Medulla oblongata (tissue), 1 donor: ENCODE data around the gene DST.

ENCODE experiments used
- DNase-seq: peaks from one replicate; pipeline ENCODE4 v3.0.0-alpha.2; 2015; ENCODE audit errors: extremely low spot score

DST gene

DNA sequence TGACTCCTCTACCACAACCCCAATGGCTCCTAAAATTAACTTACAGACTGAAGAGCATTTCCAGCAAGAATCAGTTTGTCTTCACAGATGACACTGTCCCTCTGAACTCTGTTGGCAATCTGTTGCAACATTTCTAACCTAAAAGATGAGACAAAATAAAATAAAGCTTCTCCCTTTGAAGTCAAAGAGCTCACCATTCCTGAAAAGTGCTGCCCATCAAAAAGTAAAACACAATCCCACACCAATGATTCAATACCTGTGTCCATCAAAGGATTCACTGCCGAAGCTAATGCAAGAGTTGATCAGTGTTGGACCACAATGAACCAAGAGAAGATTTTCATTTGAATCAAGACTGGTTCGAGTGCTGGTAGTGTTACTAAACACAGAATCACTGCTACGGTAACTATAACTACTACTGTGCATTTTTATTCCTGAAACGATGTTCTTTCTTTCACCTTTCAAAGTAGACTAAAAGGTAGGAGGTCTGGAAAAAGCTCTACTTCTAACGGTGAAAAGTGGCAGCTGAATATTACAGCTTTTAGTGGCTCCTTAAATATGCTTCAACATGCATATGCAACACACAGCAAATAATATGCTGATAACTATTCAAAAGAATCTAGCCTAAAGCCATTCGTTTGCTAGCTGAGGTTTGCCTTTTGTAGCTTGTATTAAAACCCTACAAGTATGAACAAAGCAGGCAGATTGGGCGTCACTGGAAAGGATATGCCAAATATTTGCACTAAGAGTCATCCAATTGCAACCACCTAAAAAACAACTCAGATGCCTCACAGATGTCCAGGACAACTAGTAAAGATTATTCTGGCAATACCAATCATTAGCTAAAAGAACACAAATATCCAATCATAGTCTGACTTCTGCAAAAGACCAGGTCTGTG is at the start of gene DST:
DST (minus strand) TSS at position 524 of the 896 bp plus-strand sequence.
- no peak for DNase-seq

DNA sequence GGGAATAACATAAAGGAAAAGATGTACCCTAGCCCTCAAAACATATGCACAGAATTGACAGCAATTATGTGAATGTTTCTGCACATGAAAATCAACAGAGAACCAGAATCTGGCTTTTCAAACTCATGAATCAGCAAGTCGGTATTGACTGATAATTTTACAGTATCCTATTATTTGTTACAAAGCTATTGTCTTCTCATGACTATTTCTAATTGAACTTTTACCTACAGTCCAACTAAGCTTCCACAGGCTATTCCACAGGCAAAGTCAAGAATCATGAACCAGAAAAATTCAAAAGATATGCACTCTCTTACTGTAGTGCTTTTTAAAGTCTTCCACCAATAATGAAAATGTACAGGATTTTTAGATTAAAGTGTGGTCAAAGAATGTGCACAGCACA is 49.1 kb upstream of the DST start:
- DNase-seq, result no peak

DNA sequence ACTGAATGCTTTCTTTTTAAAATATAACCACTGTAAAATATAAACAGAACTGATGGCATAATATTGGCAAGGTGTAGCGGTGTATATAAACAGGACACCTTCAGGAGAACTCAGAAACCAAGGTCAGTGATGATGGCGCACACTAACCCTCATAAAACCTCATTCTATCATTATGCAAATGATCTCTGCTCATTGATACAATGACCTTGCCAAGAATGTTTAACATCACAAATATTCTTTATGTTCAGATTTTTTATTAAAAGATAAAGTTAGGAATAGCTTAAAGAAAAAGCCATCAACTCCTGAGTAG is 48.6 kb upstream of the DST start:
- DNase-seq, result no peak

DNA sequence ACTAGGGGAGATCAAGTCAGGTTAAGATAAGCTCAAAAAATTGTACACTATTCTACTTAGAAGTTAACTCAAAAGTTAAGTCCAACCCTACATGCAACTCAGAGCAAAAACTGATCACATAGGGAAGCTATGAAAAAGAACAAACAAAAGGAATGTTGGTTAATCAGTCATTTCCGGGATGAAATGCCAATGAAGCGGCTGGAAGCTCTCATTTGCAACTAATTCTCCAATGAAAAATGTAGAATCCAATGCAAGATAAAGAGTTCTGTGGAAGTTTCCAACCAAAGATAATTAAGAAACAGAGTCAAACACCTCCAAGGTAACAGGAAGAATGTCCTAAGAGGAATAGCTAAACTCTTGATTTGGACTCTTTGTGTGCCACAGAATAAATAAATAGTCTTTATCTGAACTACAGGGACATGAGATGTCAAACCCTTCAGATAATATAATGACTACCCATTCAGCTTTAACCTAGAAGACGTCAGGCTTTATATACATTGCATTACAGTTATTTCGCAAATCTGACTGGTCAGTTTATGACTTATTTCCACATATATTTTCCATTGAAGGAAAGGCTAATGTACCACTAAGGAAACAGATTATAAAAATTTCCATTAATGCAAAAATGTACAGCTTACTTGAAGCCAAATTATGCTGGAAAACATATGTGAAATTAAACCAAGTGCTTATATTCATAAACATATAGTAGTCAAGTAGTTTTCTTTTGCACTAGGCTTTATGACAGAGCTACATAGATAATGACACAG is 48.0 kb upstream of the DST start:
- DNase-seq, result no peak

DNA sequence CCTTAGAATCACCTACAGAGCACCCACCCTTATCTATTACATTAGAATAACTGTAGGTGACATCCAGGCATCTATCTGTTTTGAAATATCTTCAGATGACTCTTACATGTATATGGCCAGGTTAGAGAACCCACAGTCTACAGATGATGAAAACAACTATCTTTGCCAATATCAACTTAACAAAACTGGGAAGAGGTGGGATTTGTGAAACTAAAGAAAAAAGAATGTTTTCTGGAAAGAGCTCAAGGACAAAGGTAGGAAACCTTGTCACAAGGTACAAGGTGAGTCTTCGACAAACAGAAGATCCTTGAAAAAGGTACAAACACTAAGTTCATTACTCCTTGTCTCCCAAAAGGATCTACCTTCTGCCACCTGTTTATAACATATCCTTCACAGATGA is 47.0 kb upstream of the DST start:
- no peak for DNase-seq

DNA sequence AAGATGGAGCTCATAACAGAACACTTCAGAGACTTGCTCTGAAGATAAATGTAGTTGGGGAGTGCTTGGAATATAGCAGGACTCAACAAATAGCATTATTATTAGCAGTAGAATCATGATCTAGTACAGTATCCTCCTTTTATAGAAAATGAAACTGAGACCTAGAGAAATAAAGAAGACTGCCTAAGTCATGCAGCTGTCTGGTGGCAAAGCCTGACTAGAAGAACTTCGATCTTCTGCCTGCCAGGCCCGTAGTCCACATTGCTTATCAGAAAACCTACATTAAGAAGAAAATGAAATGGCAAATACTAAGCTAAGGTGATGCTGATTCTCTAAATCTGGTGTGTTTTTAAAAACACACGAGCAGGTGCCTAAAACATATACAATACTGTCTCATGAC is 46.4 kb upstream of the DST start:
- no peak for DNase-seq

DNA sequence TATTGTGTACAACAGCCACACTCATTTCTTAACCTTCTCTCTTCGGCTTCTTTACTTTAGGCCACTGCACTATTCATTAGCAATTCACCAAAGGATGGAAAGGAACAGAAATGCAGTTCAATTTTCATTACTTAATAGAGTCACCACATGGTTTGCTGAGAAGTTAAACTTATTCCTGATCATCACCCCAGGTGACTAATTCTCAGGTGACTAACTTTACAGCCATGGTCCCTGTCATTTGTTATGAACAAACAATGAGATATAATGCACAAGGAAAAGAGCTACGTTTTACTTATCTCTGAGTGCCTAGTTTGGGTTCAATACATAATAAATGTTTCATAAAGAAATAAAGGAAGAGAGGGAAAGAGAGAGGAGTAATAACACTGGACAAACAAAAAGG is 45.8 kb upstream of the DST start:
- no peak for DNase-seq

DNA sequence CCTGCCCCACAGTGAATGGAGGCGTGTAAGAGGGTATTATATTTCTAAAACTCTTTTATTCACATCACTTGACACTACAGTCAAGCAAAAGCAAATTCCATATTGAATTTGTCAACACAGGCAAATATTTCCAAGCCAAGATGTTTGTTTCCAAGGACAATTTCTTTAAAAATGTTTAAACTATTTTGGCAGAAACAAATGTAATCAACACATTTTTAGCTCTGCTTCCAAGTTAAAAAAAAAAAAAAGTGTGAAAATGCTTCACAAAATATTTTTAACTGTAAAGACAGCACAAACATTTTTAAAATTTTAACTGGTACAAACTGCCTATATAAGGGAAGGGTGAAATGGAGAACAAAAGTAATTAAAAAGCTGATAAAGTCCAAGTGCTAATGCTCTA is 44.9 kb upstream of the DST start:
- no peak for DNase-seq

DNA sequence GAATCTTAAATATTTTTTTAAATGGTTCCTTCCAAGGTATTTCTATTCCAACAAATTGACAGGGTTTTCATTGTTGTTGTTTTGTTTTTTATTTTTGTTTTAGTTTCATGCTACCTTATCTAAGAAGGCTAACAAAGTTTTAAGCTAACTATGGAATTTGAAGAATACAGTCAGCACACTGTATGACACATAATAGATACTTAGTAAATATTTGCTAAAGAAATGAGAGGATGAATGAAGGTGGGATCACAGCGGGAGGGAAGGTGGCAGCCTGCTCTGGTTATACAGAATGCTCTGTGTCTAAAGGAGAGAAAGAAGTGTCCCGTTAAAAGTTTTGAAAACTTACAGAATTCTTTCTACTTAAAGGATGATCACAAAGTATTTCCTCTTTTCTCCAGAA is 43.7 kb upstream of the DST start:
- DNase-seq, result no peak

DNA sequence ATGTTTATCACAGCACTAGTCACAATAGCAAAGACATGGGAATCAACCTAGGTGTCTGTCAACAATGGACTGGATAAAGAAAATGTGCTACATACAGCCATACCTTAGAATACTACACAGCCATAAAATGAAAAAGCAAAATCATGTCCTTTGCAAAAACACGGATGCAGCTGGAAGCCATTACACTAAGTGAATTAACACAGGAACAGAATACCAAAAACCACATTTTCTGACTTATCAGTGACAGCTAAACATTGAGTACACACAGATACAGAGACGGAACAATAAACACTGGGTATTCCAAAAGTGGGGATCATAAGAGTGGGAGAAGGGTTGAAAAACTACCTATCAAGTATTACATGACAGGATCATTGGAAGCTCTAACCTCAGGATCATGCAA is 43.3 kb upstream of the DST start:
- DNase-seq, result no peak

DNA sequence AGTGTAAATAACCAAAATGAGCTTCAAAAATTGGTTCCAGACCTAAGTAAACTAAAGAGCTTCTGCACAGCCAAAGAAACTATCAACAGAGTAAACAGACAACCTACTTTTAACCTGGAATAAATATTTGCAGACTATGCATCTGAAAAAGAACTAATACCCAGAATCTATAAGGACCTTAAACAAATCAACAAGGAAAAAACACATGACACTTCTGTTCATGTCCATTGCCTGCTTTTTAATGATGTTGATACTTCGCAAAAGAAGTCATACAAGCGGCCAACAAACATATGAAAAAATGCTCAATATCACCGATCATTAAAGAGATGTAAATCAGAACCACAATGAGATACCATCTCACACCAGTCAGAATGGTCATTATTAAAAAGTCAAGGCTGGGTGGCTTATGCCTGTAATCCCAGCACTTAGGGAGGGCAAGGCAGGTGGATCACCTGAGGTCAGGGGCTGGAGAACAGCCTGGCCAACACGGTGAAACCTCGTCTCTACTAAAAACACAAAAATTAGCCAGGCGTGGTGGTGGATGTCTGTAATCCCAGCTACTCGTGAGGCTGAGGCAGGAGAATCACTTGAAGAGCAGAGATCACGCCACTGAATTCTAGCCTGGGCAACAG is 42.5 kb upstream of the DST start:
- DNase-seq, result no peak

DNA sequence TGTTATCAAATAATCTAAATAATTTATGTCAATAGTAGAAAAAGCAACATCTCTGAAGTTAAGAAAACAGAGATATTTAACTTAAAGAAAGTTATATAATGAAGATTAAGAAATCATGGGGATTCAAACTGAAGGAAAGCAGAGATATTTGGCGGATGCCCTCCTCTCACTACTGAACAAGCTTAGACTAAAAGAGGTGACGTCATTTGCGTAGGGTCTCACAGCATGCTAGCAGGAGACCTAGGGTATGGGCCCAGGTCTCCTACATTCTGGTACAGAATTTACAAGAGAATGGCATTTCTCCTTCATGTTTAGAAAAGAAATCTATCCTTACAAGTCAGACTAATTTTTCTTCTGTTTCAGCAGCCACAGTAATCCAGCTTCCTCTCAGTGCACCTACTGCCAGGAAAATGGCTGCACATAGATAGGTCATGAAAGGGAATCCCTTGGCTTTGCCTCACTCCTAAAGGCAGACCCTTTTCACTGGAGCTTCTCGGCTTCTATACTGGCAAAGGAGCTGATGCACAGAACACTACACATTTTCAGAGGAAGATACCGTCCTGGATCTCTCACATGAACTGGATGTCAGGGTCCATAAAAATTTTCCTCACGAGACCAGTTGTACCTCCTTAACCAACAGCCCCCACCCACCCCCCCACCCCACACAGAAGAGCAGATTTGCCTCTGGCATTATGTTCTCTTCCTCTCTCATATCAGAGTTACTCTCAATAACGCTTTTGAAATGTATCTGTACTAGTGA is 41.8 kb upstream of the DST start:
- no peak for DNase-seq

DNA sequence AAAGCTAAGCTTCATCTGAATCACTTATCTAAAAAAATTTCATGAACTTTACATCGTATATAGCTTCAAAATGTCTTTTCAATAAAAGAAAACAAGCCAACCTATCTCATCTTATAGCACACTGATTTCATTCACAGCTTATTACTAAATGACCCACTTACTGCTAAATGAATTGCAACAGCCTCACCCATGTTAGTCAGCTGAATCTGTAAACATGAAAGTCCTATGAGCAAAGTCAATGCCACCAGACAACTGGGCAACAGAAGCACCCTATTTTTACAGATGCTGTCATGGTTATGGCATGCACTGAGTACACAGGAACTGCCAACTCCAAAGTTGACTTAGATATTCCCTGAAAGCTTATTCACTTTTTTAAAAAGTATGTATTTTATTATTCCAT is 41.2 kb upstream of the DST start:
- no peak for DNase-seq

DNA sequence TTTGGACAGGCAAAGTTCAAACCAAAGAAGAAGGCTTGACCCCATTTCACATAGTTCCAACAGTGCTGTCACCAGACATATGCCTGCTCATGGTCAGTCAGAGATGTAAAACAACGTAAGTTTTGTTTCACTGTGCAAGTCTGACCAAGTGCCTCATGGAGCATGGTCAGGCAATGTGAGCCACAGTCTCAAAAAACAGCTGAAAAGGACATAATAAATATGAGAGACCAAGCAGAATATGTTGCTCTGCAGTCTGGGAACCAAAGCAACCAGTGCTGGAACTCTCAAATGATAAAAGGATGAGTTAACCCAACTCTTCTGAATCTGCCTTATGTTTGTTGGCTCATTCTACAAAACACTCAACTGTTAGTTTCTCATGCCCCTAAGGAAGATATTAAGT is 39.9 kb upstream of the DST start:
- no peak for DNase-seq

DNA sequence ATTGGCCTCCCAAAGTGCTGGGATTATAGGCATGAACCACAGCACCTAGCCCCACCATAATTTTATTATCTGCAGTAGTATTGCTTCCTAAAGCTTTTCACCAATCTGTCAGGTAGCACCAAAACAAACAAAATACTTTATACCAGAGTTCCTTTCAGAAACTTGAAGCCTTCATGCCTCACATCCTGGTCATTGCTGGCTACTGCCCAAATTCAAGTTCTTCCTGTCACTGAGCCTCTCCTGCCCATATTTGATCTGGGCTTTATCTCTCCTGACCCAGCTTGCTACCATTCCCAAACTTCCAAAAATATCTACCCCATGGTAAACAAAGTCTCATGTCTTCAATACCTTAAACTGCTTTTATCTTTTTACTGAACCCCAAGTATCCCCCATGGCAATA is 34.9 kb upstream of the DST start:
- DNase-seq, result no peak

DNA sequence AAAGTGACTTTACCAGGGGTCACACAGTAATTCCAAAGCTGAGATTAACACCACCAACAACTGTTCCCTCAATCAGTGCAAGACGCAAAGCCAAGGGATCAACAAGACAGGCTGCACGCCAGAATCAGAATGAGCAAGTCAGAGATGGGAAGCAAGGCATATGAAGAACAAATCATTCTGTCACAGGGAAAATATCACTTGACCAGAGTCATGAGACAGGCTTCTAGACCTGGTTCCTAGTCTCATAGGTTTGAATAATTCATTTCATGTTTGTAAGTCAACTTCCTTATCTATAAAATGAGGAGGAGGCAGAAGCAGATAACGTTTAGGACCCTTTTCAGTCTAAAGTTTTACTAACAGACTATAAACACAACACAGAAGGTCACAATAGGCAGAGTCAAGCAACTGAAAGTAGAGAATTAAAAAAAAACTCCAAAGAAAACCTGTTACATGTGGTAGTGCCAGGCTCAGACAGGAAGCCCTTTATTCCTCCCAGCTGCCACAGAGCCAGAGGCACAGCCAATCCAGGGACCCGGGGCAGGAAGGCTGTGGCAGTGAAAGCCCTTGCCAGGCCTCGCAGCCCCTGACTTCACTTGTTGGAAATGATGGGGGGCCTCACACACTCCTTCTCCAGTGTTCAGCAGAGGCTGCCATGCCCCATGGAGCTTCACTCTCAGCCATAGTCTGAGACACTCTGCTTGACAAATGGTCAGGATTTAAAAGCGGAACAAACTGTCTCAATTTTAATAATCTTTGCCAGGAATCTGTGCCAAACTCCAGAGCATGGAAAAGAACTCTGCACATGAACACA is 29.2 kb upstream of the DST start:
- peak; percentile 92 for DNase-seq

DNA sequence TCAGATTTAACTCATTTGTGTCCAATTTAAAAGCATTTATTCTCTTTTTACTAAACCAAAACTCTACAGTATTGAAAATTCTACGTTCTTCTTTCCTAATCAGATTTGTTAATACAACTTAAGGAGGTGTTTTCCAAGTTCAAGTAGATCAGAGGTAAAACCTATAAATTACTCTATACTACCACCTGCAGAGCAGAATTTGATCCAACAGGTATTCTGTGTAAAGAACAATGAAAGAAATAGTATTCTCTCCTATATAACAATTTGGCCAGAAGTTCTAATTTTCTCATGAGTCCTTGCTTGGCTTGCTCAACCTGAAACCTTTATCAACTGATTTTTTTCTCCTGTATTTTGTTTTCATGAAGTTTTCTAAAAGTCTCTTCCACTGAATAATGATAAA is 28.5 kb upstream of the DST start:
- no peak for DNase-seq

DNA sequence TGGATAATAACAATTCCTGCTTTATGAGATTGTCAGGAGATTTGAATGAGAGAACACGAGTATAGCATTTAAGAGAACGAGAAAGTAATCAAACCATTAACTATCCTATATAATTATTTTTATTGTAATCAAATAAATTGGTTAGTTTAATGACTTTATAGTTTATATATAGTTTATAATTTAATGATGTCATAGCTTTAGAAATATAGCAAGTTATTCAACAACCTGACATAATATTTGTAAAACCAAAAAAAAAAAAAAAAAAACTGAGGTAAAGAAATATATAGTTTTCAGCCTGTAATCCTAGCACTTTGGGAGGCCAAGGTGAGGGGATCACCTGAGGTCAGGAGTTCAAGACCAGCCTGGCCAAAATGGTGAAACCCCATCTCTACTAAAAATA is 26.4 kb upstream of the DST start:
- no peak for DNase-seq

DNA sequence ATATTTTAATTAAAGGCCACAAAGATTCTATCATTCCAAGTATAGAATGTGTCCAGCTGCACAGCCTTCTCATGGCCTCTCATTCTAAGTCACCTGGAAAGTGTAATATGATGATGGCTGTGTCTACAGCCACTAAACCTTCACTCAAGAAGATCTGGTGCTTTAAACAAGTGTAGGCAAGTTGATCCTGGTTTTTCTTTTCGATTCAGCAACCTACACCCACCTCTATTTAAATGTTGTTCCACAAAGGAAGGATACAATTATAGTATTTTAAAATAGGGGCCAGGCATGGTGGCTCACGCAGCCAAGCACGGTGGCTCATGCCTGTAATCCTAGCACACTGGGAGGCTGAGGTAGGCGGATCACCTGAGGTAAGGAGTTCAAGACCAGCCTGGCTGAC is 25.5 kb upstream of the DST start:
- no peak for DNase-seq

DNA sequence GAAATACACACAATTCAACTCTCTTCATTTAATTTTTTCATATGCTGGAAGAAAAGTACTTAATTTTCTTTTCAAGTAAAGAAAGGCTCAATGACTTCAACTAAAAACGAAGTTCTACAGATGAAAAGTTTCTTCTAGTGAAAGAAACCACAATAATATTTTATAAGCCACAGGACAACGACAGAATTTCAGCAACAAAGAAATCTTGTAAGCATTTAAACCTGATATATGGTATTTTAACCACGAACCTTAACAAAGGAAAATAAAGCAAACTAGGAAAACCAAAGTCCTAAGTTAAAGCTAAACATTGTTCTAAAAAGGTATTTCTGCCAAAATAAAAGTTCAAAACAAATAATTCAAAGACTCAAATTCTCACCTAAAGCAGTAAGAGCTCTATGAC is 24.6 kb upstream of the DST start:
- no peak for DNase-seq

DNA sequence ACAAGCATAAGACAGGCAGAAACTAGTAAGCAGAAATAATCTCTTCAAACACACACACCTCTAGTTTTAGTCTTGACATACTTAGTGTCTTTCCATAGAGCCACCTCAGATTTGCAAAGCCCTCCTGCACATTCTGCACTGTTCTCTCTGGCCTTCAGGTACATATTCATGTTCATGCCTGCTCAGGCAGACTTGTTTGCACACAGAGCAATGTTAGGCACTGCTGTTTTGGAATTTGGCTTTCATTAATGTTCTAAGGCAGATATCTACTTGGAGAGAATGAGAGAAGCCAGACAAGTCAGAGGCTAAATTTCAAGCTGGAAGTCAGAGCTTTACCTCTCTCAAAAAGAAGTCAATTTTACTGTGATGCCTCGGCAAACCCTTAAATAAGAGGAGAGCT is 21.3 kb upstream of the DST start:
- DNase-seq, result no peak
